NT2/D1 (cell line): Measurements from ENCODE around the gene MTHFD2.

ENCODE experiments used
- DNase-seq: peaks from one replicate; pipeline ENCODE4 v3.0.0-alpha.2; 2011; ENCODE audit warnings: low read depth, low spot score
- H3K27me3 ChIP-seq: 2 replicates; pipeline ENCODE4 v1.6.0; 2011; ENCODE audit warnings: mild to moderate bottlenecking; ENCODE audit not compliant: insufficient read length, insufficient read depth
- H3K36me3 ChIP-seq: 2 replicates; pipeline ENCODE4 v1.6.1; 2011; ENCODE audit warnings: mild to moderate bottlenecking, low read length, mixed read lengths; ENCODE audit not compliant: insufficient read depth, insufficient read length
- H3K4me1 ChIP-seq: 2 replicates; pipeline ENCODE4 v1.5.1; 2011; ENCODE audit not compliant: insufficient read depth, insufficient read length
- H3K4me3 ChIP-seq: 2 replicates; pipeline ENCODE4 v1.5.1; 2011; ENCODE audit warnings: low read depth; ENCODE audit not compliant: insufficient read length
- H3K9ac ChIP-seq: 2 replicates; pipeline ENCODE4 v1.6.0; 2011; ENCODE audit warnings: low read depth; ENCODE audit not compliant: insufficient read length
- H3K9me3 ChIP-seq: 2 replicates; pipeline ENCODE4 v1.5.1; 2011; ENCODE audit warnings: mild to moderate bottlenecking, low read length; ENCODE audit not compliant: insufficient read depth
- SUZ12 ChIP-seq: IDR thresholded peaks from 2 replicates; pipeline ENCODE4 v1.6.1; 2011; ENCODE audit not compliant: insufficient read length, insufficient read depth; ENCODE audit errors: extremely low read depth
- YY1 ChIP-seq: IDR thresholded peaks from 2 replicates; pipeline ENCODE4 v1.6.1; 2011; ENCODE audit not compliant: insufficient read length, insufficient read depth
- ZNF274 ChIP-seq: IDR thresholded peaks from 2 replicates; pipeline ENCODE4 v1.6.1; 2011; ENCODE audit warnings: mild to moderate bottlenecking, low read depth, low read length

Gene MTHFD2

GRCh38 chr2:74198023-74198460 is 373 bp upstream of the MTHFD2 start:
- DNase-seq, result no peak
- H3K9ac ChIP-seq, result no peak overlapping the region
- TF ChIP-seq ZNF274 (no peak), SUZ12 (no peak), YY1 (no peak)

GRCh38 chr2:74199275-74199701 is 873 bp downstream of the MTHFD2 start:
- TF ChIP-seq SUZ12 (no peak), ZNF274 (no peak), YY1 (no peak)
- Histone ChIP-seq H3K4me1 (no peaks in the 10 kb centered on the region), H3K9me3 (no peaks in the 10 kb centered on the region), H3K4me3 (peak overlapping the region; percentile 88), H3K9ac (peak overlapping the region; percentile 99), H3K27me3 (no peaks in the 10 kb centered on the region), H3K36me3 (peaks cover 30% of the 10 kb centered on the region)
- no peak for DNase-seq

More at GRCh38 chr2:74198023-74198460, 373 bp upstream of the MTHFD2 start:
- no peaks in the 10 kb centered on the region for H3K27me3 ChIP-seq
- no peaks in the 10 kb centered on the region for H3K9me3 ChIP-seq
- H3K4me3 ChIP-seq, result peak overlapping the region; percentile 9
- H3K36me3 ChIP-seq, result peaks cover 25% of the 10 kb centered on the region
- H3K4me1 ChIP-seq, result no peaks in the 10 kb centered on the region

- no peak for DNase-seq
- H3K4me3 ChIP-seq, result peak overlapping the region; percentile 88
- no peaks in the 10 kb centered on the region for H3K27me3 ChIP-seq
- H3K4me1 ChIP-seq, result peaks cover 2% of the 10 kb centered on the region
- no peaks in the 10 kb centered on the region for H3K9me3 ChIP-seq
- H3K9ac ChIP-seq, result peak overlapping the region; percentile 99
- no peak for TF ChIP-seq ZNF274
- TF ChIP-seq YY1, result no peak
- no peak for TF ChIP-seq SUZ12
- peaks cover 34% of the 10 kb centered on the region for H3K36me3 ChIP-seq
Measured at GRCh38 chr2:74199871-74200305, 1.5 kb downstream of the MTHFD2 start.

- peaks cover 2% of the 10 kb centered on the region for H3K4me1 ChIP-seq
- H3K4me3 ChIP-seq, result no peak overlapping the region
- no peaks in the 10 kb centered on the region for H3K9me3 ChIP-seq
- no peak for TF ChIP-seq YY1
- TF ChIP-seq SUZ12, result no peak
- TF ChIP-seq ZNF274, result no peak
- peaks cover 45% of the 10 kb centered on the region for H3K36me3 ChIP-seq
- DNase-seq, result no peak
- no peak overlapping the region for H3K9ac ChIP-seq
- no peaks in the 10 kb centered on the region for H3K27me3 ChIP-seq
Measured at GRCh38 chr2:74201196-74201595, 2.8 kb downstream of the MTHFD2 start.

- no peak for TF ChIP-seq SUZ12
- TF ChIP-seq YY1, result no peak
- no peak for TF ChIP-seq ZNF274
- Histone ChIP-seq H3K9ac (no peak overlapping the region), H3K36me3 (peaks cover 47% of the 10 kb centered on the region), H3K27me3 (no peaks in the 10 kb centered on the region), H3K9me3 (no peaks in the 10 kb centered on the region), H3K4me1 (peaks cover 2% of the 10 kb centered on the region), H3K4me3 (no peak overlapping the region)
- no peak for DNase-seq
Measured at GRCh38 chr2:74201596-74201995, 3.2 kb downstream of the MTHFD2 start.

GRCh38 chr2:74204436-74204835 is 6.0 kb downstream of the MTHFD2 start:
- DNase-seq, result no peak
- no peak overlapping the region for H3K9ac ChIP-seq
- H3K4me1 ChIP-seq, result peaks cover 2% of the 10 kb centered on the region
- H3K36me3 ChIP-seq, result peaks cover 67% of the 10 kb centered on the region
- H3K4me3 ChIP-seq, result no peak overlapping the region
- no peaks in the 10 kb centered on the region for H3K9me3 ChIP-seq
- no peaks in the 10 kb centered on the region for H3K27me3 ChIP-seq
- TF ChIP-seq SUZ12 (no peak), ZNF274 (no peak), YY1 (no peak)

GRCh38 chr2:74205113-74205512 is 6.7 kb downstream of the MTHFD2 start:
- TF ChIP-seq SUZ12, result no peak
- TF ChIP-seq ZNF274, result no peak
- no peak for TF ChIP-seq YY1
- DNase-seq, result no peak
- Histone ChIP-seq H3K4me1 (peaks cover 2% of the 10 kb centered on the region), H3K9me3 (no peaks in the 10 kb centered on the region), H3K27me3 (no peaks in the 10 kb centered on the region), H3K4me3 (no peak overlapping the region), H3K36me3 (peaks cover 71% of the 10 kb centered on the region), H3K9ac (no peak overlapping the region)
